ENCODE results near the gene UBE2G1. TPM values are rescaled to one million over a fixed set of nuclear protein-coding genes. Genes with fewer than 3 reads are reported as not detected.

UBE2G1 gene
- total RNA-seq, 2 experiments from 2014 or later: 51.0 to 52.9 TPM

GRCh38 chr17:4334332-4334731, 32.1 kb downstream of the UBE2G1 start:
- peaks cover 57% of the 10 kb centered on the region for H3K4me1 Mint-ChIP-seq
- DNase-seq: no peak
- intact Hi-C loops (cut with DNase I, micrococcal nuclease): no loop called here
- no peak for ATAC-seq
- peak overlapping the region; percentile 36 for H3K4me3 Mint-ChIP-seq
- H3K9me3 Mint-ChIP-seq (ENCODE audit: low read depth): no peaks in the 10 kb centered on the region
- H3K36me3 Mint-ChIP-seq (ENCODE audit: low read depth): no peaks in the 10 kb centered on the region
- ChIA-PET POLR2A (interaction anchor here (0.8 kb wide), 1 partner anchor 204 kb away, joined by 3 read pairs; no protein-coding TSS in a partner anchor), CTCF (interaction anchor here (0.6 kb wide), 1 partner anchor 59 kb away, joined by 3 read pairs; no protein-coding TSS in a partner anchor)
- no peaks in the 10 kb centered on the region for H3K27me3 Mint-ChIP-seq
- peak overlapping the region; percentile 87 for H3K27ac Mint-ChIP-seq

DNA sequence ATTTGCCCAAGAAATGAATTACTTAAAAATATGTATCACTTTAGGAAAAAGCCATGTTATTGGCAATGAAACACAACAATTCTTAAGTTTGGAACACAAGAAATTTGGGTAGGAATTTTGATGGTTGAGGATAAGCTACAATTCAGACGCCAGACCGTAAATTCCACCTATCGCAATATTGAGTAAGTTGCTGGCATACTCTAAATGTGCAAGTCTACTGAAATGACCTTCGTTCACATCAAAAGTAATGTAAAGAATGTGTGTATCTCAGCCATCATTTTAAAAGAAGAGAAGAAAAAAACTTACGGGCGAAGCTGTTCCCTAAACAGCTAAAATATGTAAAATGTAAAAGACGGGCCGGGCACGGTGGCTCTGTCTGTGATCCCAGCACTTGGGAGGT, 33.4 kb downstream of the UBE2G1 start:
- no peak overlapping the region for H3K4me3 Mint-ChIP-seq
- no peak overlapping the region for H3K27ac Mint-ChIP-seq
- intact Hi-C loops (cut with DNase I, micrococcal nuclease): no loop called here
- ATAC-seq (no peak), DNase-seq (no peak)
- POLR2A ChIA-PET: no interaction called here
- peaks cover 3% of the 10 kb centered on the region for H3K36me3 Mint-ChIP-seq (ENCODE audit: low read depth)
- CTCF ChIA-PET: no interaction called here
- H3K9me3 Mint-ChIP-seq (ENCODE audit: low read depth): no peaks in the 10 kb centered on the region
- H3K4me1 Mint-ChIP-seq: peaks cover 63% of the 10 kb centered on the region
- H3K27me3 Mint-ChIP-seq: no peaks in the 10 kb centered on the region

DNA sequence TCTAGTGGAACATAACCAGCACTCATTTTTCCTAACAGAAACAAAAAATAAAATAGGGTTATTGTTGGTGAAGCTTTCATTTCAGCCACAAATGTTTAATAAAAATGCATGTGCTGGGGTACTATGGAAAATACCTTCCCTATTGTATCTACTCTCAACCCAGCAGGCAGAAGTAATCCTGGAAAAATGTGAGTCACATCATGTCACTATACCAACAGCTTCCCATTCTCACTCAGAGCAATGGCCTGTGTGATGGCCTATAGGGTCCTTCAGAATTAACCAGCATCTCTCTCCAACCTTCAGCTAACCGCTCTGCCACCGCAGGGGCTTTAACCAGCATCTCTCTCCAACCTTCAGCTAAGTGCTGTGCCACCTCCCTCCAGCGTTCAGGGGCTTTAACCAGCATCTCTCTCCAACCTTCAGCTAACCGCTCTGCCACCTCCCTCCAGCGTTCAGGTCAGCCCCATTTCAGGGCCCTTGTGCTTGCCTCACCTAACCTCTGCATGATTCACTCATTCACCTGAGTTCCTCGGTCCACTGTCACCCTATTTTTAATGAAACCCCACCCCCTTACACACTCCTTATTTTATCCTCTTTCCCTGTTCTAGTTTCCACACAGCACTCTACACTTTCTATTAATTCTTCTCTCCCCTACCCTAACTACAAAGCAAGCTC, 34.0 kb downstream of the UBE2G1 start:
- POLR2A ChIA-PET: interaction anchor here (0.5 kb wide), 1 partner anchor 90 kb away, joined by 3 read pairs; no protein-coding TSS in a partner anchor
- H3K27me3 Mint-ChIP-seq: no peaks in the 10 kb centered on the region

GRCh38 chr17:4331614-4332013, 34.9 kb downstream of the UBE2G1 start:
- peaks cover 13% of the 10 kb centered on the region for H3K36me3 Mint-ChIP-seq (ENCODE audit: low read depth)
- H3K4me1 Mint-ChIP-seq: peaks cover 64% of the 10 kb centered on the region
- CTCF ChIA-PET: interaction anchor here (0.9 to 1.1 kb wide), 2 partner anchors 10 to 32 kb away, joined by 3 to 4 read pairs; no protein-coding TSS in a partner anchor
- ATAC-seq: no peak
- POLR2A ChIA-PET: no interaction called here
- intact Hi-C loops (cut with DNase I, micrococcal nuclease): no loop called here
- no peak for DNase-seq
- no peaks in the 10 kb centered on the region for H3K27me3 Mint-ChIP-seq
- H3K9me3 Mint-ChIP-seq (ENCODE audit: low read depth): peaks cover under 1% of the 10 kb centered on the region
- H3K27ac Mint-ChIP-seq: peak overlapping the region; percentile 42
- H3K4me3 Mint-ChIP-seq: no peak overlapping the region

More for the DNA sequence above, 34.0 kb downstream of the UBE2G1 start:
- ATAC-seq (peak; percentile 13), DNase-seq (no peak)
- no peaks in the 10 kb centered on the region for H3K9me3 Mint-ChIP-seq (ENCODE audit: low read depth)
- peaks cover 68% of the 10 kb centered on the region for H3K4me1 Mint-ChIP-seq
- CTCF ChIA-PET: interaction anchor here (0.7 to 1.1 kb wide), 5 partner anchors 9 to 202 kb away, joined by 3 to 5 read pairs (median 3); no protein-coding TSS in a partner anchor
- H3K36me3 Mint-ChIP-seq (ENCODE audit: low read depth): peaks cover 8% of the 10 kb centered on the region
- H3K4me3 Mint-ChIP-seq: no peak overlapping the region
- peak overlapping the region; percentile 22 for H3K27ac Mint-ChIP-seq
- intact Hi-C loops (cut with DNase I, micrococcal nuclease): no loop called here

DNA sequence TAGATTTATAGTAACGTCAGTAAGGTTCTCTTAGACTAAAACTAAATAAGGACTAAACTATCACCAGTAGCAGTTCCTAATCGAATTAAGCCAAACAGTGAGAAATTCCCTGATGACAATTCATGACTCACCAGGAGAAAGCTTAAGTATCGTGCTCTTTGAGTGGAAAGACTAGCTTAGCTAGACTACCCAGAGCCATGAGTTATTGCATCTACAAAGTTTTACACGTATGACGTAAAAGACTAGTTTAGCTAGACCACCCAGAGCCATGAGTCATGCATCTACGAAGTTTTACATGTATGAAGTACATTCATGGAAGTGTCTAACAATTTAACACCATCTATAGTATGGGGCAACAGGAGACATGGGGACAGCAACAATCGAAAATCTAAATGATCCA, 36.6 kb downstream of the UBE2G1 start:
- CTCF ChIA-PET: interaction anchor here (0.6 to 1.8 kb wide), 2 partner anchors 24 to 131 kb away, joined by 3 to 4 read pairs; no protein-coding TSS in a partner anchor
- POLR2A ChIA-PET: interaction anchor here (0.5 kb wide), 1 partner anchor 10 kb away, joined by 3 read pairs; no protein-coding TSS in a partner anchor
- H3K4me3 Mint-ChIP-seq: no peak overlapping the region
- H3K27ac Mint-ChIP-seq: peak overlapping the region; percentile 33
- peaks cover 11% of the 10 kb centered on the region for H3K9me3 Mint-ChIP-seq (ENCODE audit: low read depth)
- H3K4me1 Mint-ChIP-seq: peaks cover 61% of the 10 kb centered on the region
- intact Hi-C loops (cut with DNase I, micrococcal nuclease): no loop called here
- H3K36me3 Mint-ChIP-seq (ENCODE audit: low read depth): peaks cover 27% of the 10 kb centered on the region
- peak; percentile 43 for ATAC-seq
- DNase-seq: no peak
- H3K27me3 Mint-ChIP-seq: no peaks in the 10 kb centered on the region

DNA sequence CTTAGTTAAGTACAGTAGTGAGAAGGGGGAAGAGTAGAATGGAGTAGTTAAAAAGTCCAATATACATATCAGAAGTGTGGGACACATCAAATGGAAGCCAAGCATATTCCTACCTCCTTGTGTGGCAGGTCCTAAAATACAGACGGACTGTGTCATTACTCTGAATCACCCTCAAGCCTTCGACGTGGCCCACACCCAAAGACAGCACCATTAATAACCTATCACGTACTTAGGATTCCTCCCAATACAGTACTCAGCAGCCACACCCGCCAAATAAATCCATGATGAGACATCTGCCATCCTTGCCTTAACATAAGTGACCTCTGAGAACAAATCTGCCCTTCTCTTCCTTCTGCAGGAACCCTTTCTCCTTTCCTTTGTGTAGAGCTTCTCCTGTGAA, 38.9 kb downstream of the UBE2G1 start:
- intact Hi-C loops (cut with DNase I, micrococcal nuclease): no loop called here
- peaks cover 31% of the 10 kb centered on the region for H3K36me3 Mint-ChIP-seq (ENCODE audit: low read depth)
- H3K27me3 Mint-ChIP-seq: no peaks in the 10 kb centered on the region
- CTCF ChIA-PET: interaction anchor here (1.0 to 1.5 kb wide), 3 partner anchors 11 to 17 kb away, joined by 4 to 5 read pairs (median 5); no protein-coding TSS in a partner anchor
- no peak for DNase-seq
- H3K4me3 Mint-ChIP-seq: no peak overlapping the region
- POLR2A ChIA-PET: no interaction called here
- no peak overlapping the region for H3K27ac Mint-ChIP-seq
- no peak for ATAC-seq
- peaks cover 11% of the 10 kb centered on the region for H3K9me3 Mint-ChIP-seq (ENCODE audit: low read depth)
- H3K4me1 Mint-ChIP-seq: peaks cover 47% of the 10 kb centered on the region

DNA sequence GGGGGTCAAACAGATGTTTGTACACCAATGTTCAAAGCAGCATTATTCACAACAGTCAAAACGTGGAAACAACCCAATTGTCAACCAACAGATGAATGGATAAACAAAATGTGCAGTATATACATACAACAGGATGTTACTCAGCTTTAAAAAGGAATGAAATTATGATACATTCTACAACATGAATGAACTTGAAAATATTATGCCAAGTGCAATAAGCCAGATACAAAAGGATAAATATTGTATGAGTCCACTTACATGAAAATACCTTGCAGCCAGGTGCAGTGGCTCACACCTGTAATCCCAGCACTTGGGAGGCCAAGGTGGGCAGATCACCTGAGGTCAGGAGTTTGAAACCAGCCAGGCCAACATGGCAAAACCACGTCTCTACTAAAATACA, 39.9 kb downstream of the UBE2G1 start:
- Mint-ChIP-seq H3K4me1 (peaks cover 42% of the 10 kb centered on the region), H3K27me3 (no peaks in the 10 kb centered on the region), H3K27ac (no peak overlapping the region), H3K9me3 (ENCODE audit: low read depth) (peaks cover 11% of the 10 kb centered on the region), H3K4me3 (no peak overlapping the region), H3K36me3 (ENCODE audit: low read depth) (peaks cover 31% of the 10 kb centered on the region)
- ChIA-PET POLR2A (no interaction called here), CTCF (no interaction called here)
- no peak for DNase-seq
- intact Hi-C loops (cut with DNase I, micrococcal nuclease): no loop called here
- ATAC-seq: no peak

- Mint-ChIP-seq H3K4me1 (peaks cover 44% of the 10 kb centered on the region), H3K9me3 (ENCODE audit: low read depth) (peaks cover 11% of the 10 kb centered on the region), H3K36me3 (ENCODE audit: low read depth) (peaks cover 31% of the 10 kb centered on the region), H3K27me3 (no peaks in the 10 kb centered on the region), H3K27ac (no peak overlapping the region), H3K4me3 (no peak overlapping the region)
- CTCF ChIA-PET: no interaction called here
- ATAC-seq (no peak), DNase-seq (no peak)
- intact Hi-C loops (cut with DNase I, micrococcal nuclease): no loop called here
- POLR2A ChIA-PET: no interaction called here
Measured at GRCh38 chr17:4326112-4326511, 40.4 kb downstream of the UBE2G1 start.

- no peaks in the 10 kb centered on the region for H3K27me3 Mint-ChIP-seq
- POLR2A ChIA-PET: no interaction called here
- H3K4me1 Mint-ChIP-seq: peaks cover 37% of the 10 kb centered on the region
- DNase-seq (no peak), ATAC-seq (no peak)
- peaks cover 31% of the 10 kb centered on the region for H3K36me3 Mint-ChIP-seq (ENCODE audit: low read depth)
- no peak overlapping the region for H3K27ac Mint-ChIP-seq
- intact Hi-C loops (cut with DNase I, micrococcal nuclease): no loop called here
- H3K4me3 Mint-ChIP-seq: no peak overlapping the region
- peaks cover 11% of the 10 kb centered on the region for H3K9me3 Mint-ChIP-seq (ENCODE audit: low read depth)
- CTCF ChIA-PET: no interaction called here
Measured at GRCh38 chr17:4324463-4324862, 42.0 kb downstream of the UBE2G1 start.

DNA sequence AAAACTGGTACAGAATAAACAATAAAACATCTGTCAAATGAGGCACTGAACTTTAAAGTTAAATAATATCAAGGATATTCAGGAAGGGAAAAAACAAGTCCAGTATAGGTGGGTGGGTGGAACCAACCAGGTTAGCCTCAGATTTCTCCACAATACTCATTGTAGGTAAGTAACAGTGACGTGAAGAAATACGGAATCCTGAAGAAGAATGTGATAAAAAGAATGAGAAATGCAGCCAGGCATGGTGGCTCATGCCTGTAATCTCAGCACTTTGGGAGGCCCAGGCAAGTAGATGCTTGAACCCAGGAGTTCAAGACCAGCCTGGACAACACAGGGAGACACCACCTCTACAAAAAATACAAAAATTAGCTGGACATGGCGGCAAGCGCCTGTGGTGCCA, 47.3 kb downstream of the UBE2G1 start:
- H3K27me3 Mint-ChIP-seq: no peaks in the 10 kb centered on the region
- H3K4me1 Mint-ChIP-seq: peaks cover 46% of the 10 kb centered on the region
- intact Hi-C loops (cut with DNase I, micrococcal nuclease): no loop called here
- CTCF ChIA-PET: interaction anchor here (1.9 kb wide), 1 partner anchor 13 kb away, joined by 4 read pairs; no protein-coding TSS in a partner anchor
- ATAC-seq (no peak), DNase-seq (no peak)
- no peak overlapping the region for H3K27ac Mint-ChIP-seq
- no peaks in the 10 kb centered on the region for H3K9me3 Mint-ChIP-seq (ENCODE audit: low read depth)
- POLR2A ChIA-PET: no interaction called here
- H3K4me3 Mint-ChIP-seq: no peak overlapping the region
- peaks cover 8% of the 10 kb centered on the region for H3K36me3 Mint-ChIP-seq (ENCODE audit: low read depth)

DNA sequence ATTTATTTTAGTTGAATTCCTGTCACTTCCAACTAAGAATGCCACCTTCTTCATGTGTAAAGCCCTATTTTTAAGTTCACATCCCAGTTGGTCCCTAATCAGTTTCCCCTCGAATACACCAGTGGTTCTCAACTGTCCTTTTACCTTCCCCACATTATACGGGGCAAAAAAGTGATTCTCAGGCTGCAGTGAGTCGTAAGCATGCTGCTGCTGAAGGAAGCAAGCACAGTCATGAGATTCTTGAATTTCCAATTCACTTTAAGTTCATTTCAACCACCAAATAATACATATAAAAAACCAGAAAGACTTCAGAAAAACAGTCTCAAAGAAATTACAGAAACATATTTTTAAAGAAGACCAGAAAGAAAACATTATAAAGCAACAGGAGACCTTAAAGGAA, 47.9 kb downstream of the UBE2G1 start:
- ATAC-seq (no peak), DNase-seq (no peak)
- Mint-ChIP-seq H3K27me3 (no peaks in the 10 kb centered on the region), H3K9me3 (ENCODE audit: low read depth) (no peaks in the 10 kb centered on the region), H3K4me3 (no peak overlapping the region), H3K4me1 (peaks cover 48% of the 10 kb centered on the region), H3K36me3 (ENCODE audit: low read depth) (peaks cover 4% of the 10 kb centered on the region), H3K27ac (peak overlapping the region; percentile 67)
- intact Hi-C loops (cut with DNase I, micrococcal nuclease): no loop called here
- POLR2A ChIA-PET: no interaction called here
- CTCF ChIA-PET: interaction anchor here (1.5 kb wide), 1 partner anchor 14 kb away, joined by 3 read pairs; no protein-coding TSS in a partner anchor

- no peak for DNase-seq
- H3K27ac Mint-ChIP-seq: peak overlapping the region; percentile 67
- H3K27me3 Mint-ChIP-seq: no peaks in the 10 kb centered on the region
- peaks cover 52% of the 10 kb centered on the region for H3K4me1 Mint-ChIP-seq
- ChIA-PET POLR2A (no interaction called here), CTCF (interaction anchor here (1.5 kb wide), 1 partner anchor 13 kb away, joined by 3 read pairs; no protein-coding TSS in a partner anchor)
- ATAC-seq: no peak
- no peaks in the 10 kb centered on the region for H3K9me3 Mint-ChIP-seq (ENCODE audit: low read depth)
- no peak overlapping the region for H3K4me3 Mint-ChIP-seq
- intact Hi-C loops (cut with DNase I, micrococcal nuclease): no loop called here
- peaks cover 4% of the 10 kb centered on the region for H3K36me3 Mint-ChIP-seq (ENCODE audit: low read depth)
Measured at GRCh38 chr17:4318186-4318585, 48.3 kb downstream of the UBE2G1 start.
